Lower lobe of right lung (tissue), 2 donors: ENCODE results near the gene ZNF23. TPM values are rescaled to one million over a fixed set of nuclear protein-coding genes. Genes with fewer than 3 reads are reported as not detected.
A peak's percentile ranks its signal among the peaks of the same experiment; 100 is the strongest.

Experiments used
- ATAC-seq, 2 donors: fragments of 200-7000 bp; cut with Tn5 transposase; one replicate each; pipeline ENCODE4 v1.9.1; 2020 to 2022; ENCODE audit warnings: mild to moderate bottlenecking in 2 of 2, moderate library complexity in 2 of 2
- DNase-seq: peaks from one replicate; pipeline ENCODE4 v3.0.0-alpha.2; 2020
- H3K27ac ChIP-seq: fragments of 200-600 bp; one replicate; pipeline ENCODE4 v1.8.0; 2022
- H3K27me3 ChIP-seq: fragments of 200-600 bp; one replicate; pipeline ENCODE4 v1.8.0; 2022; ENCODE audit warnings: low read depth
- H3K36me3 ChIP-seq: fragments of 200-600 bp; one replicate; pipeline ENCODE4 v1.8.0; 2022; ENCODE audit warnings: mild to moderate bottlenecking
- H3K4me1 ChIP-seq: fragments of 200-600 bp; one replicate; pipeline ENCODE4 v1.8.0; 2022
- H3K4me3 ChIP-seq: fragments of 200-600 bp; one replicate; pipeline ENCODE4 v1.8.0; 2022; ENCODE audit warnings: mild to moderate bottlenecking
- H3K9me3 ChIP-seq: fragments of 200-600 bp; one replicate; pipeline ENCODE4 v1.8.0; 2022
- intact Hi-C: fragments of 100-400 bp; cut with DNase I; formaldehyde crosslinking; loops from one replicate; pipeline ENCODE4 v1.11.0; 2022
- total RNA-seq: library from RNA; stranded (reverse); fragmentation: NEBNext Ultra II Directional; extraction: Animal tissue kit (Norgen Biotek cat#: 25700); gene quantifications from one replicate; pipeline ENCODE4 v1.2.1, GENCODE V29; 2021
- TF ChIP-seq, protein P1 (sequence below): fragments of 200-600 bp; IDR thresholded peaks from one replicate; pipeline ENCODE4 v1.8.0; 2022; ENCODE audit warnings: antibody characterized with exemption, mild to moderate bottlenecking
- donor health status: DM: no; HTN: yes; CAD: no; lungs with severe emphysema.

The ZNF23 gene
- total RNA-seq, 1 donor from 2014 or later, result 9.5 TPM

DNA sequence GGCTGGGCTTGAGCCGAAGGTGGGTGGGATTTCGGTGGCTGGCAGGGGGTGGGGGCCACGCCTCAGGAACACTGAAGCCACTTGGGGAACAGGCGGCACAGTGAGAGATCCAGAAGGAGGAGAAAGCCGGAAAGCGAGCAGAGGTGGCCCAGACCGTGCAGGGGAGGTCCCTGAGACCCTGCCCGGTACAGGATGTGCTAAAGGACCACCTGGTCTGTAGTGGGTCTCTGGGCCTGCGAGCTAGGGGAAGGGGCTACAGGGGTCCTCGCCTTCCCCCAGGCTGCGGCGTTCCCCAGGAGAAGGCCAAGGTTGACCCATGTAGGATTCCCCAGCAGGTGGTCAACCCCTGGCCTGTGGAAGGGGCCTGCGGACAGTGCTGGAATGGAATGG lies 20.0 kb downstream of the ZNF23 start, which contains the start of gene TLE7:
TLE7 (minus strand) TSS at position 4 of the 390 bp plus-strand sequence. CDS start 8,730 bp downstream, outside the sequence.
- no peaks in the 10 kb centered on the region for H3K36me3 ChIP-seq
- DNase-seq (no peak), ATAC-seq (peak in 1 of 2 donors; percentile 12)
- peaks cover 36% of the 10 kb centered on the region for H3K9me3 ChIP-seq
- no peaks in the 10 kb centered on the region for H3K27me3 ChIP-seq
- no peak within 1 kb of the TSS for H3K27ac ChIP-seq
- TF ChIP-seq, protein P1, sequence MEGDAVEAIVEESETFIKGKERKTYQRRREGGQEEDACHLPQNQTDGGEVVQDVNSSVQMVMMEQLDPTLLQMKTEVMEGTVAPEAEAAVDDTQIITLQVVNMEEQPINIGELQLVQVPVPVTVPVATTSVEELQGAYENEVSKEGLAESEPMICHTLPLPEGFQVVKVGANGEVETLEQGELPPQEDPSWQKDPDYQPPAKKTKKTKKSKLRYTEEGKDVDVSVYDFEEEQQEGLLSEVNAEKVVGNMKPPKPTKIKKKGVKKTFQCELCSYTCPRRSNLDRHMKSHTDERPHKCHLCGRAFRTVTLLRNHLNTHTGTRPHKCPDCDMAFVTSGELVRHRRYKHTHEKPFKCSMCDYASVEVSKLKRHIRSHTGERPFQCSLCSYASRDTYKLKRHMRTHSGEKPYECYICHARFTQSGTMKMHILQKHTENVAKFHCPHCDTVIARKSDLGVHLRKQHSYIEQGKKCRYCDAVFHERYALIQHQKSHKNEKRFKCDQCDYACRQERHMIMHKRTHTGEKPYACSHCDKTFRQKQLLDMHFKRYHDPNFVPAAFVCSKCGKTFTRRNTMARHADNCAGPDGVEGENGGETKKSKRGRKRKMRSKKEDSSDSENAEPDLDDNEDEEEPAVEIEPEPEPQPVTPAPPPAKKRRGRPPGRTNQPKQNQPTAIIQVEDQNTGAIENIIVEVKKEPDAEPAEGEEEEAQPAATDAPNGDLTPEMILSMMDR, result no peak
- H3K4me1 ChIP-seq, result no peaks in the 10 kb centered on the region
- intact Hi-C loops, result no loop called here
- H3K4me3 ChIP-seq, result no peak within 1 kb of the TSS

DNA sequence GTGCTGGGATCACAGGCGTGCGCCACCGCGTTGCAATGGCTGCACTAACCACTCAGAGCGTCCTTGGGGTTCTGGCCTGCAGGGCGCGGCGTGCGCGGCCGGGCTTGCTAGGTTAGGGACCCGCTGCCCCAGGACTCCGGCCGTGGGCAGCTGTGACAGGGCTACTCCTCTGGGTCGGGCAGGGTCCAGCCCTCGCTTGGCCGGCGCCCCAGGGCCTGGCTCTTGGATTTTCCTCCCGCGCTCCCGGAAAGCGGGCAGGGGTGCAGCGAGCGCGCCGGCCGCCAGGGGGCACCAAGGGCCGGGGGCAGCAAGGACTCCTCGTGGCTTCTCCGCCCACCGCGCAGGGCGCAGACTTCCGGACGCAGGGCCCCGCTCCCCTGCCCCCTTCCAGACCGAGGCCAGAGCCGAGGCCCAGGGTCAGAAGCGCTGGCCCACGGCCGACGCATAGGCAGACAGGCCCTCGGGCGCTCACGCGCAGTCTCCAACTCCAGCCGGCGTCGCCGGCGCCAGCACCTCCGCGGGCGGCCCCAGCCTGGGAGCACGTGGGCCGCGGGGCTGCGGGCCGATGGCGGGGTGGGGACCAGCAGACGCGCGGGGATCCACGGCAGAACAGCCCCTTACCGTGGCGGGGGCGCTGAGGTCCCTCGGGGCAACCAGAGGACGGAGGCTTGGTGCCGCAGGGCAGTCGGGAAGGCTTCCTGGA lies 20.5 kb downstream of the ZNF23 start:
- Histone ChIP-seq H3K4me3 (no peak overlapping the region), H3K27ac (no peak overlapping the region), H3K27me3 (no peaks in the 10 kb centered on the region), H3K9me3 (peaks cover 30% of the 10 kb centered on the region), H3K36me3 (no peaks in the 10 kb centered on the region), H3K4me1 (no peaks in the 10 kb centered on the region)
- no peak for DNase-seq
- TF ChIP-seq, protein P1, result peak; percentile 28
- intact Hi-C loops, result no loop called here
- peak; percentile 31 to 49 for ATAC-seq

DNA sequence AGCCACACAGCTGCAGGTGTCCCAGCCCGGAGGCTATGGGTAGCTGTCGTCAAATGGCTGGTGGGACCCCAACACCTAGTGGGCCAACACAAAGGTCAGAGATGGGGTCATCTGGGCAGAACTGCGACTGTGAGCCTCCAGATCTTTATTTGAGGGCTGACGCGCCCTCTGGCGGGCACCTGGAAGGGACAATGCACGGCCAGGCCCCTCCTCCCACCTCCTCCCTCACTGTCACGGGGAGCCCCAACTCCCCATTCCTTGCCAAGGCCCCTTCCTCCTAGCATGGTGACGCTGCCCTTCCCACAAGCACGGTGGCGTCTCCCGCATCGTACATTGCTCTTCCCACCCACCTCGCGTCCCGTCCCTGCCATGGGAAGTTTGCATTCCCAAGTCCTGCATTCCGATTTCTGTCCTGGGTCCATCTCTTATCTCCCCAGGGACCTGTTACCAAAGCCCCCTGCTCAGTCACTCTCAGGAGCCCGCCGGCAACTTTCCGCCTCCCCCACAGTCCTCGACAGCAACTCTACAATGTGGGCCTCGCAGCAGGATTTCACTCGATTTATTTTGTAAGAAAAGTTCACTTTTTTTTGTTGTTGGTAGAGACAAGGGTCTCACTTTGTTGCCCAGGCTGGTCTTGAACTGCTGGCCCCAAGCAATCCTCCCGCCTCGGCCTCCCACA lies 21.2 kb downstream of the ZNF23 start:
- Histone ChIP-seq H3K27me3 (no peaks in the 10 kb centered on the region), H3K9me3 (peaks cover 23% of the 10 kb centered on the region), H3K36me3 (no peaks in the 10 kb centered on the region), H3K4me1 (no peaks in the 10 kb centered on the region), H3K4me3 (no peak overlapping the region), H3K27ac (no peak overlapping the region)
- intact Hi-C loops, result no loop called here
- TF ChIP-seq, protein P1, result peak; percentile 7
- DNase-seq (no peak), ATAC-seq (peak in 1 of 2 donors; percentile 34)

DNA sequence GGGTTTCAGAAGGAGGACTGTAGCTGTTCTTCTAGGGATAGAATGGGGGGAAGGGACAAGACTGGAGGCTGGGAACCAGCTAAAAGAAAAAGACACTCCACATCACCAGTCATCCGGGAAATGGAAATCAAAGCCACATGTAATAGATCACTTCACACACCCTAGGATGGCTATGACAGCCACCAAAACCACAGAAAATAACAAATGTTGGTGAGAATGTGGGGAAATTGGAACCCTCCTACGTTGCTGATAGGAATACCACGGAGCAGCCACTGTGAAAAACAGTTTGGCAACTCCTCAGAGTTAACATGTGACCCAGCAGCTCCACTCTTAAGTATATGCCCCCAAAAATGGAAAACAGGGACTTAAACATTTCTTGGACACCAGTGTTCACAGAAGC lies 22.5 kb downstream of the ZNF23 start:
- H3K36me3 ChIP-seq, result no peaks in the 10 kb centered on the region
- no peaks in the 10 kb centered on the region for H3K4me1 ChIP-seq
- H3K27me3 ChIP-seq, result no peaks in the 10 kb centered on the region
- no peak for ATAC-seq
- H3K27ac ChIP-seq, result no peak overlapping the region
- no peak overlapping the region for H3K4me3 ChIP-seq
- TF ChIP-seq, protein P1, result no peak
- intact Hi-C loops, result no loop called here
- peaks cover 10% of the 10 kb centered on the region for H3K9me3 ChIP-seq
- no peak for DNase-seq

DNA sequence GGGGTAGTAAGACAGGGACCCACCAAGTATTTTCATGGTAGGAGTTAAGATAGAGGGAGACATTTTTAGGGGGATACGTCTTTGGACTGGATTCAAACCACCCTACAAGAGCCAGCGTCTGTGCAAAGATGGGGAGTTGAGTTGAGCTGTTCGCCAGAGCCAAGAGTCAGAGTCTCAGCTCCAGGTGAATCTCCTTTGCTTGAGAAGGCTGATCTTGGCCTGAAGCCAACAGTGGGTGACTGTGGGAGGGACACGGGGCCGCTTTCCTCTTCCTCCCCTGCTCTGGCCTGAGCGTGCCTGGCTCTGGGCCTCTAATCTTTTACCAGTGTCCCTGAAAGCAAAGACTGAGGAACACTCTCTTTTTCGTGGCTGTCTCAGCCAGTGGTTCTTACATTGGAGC lies 25.6 kb downstream of the ZNF23 start:
- intact Hi-C loops, result no loop called here
- Histone ChIP-seq H3K36me3 (no peaks in the 10 kb centered on the region), H3K27ac (no peak overlapping the region), H3K9me3 (no peaks in the 10 kb centered on the region), H3K4me3 (no peak overlapping the region), H3K27me3 (no peaks in the 10 kb centered on the region), H3K4me1 (no peaks in the 10 kb centered on the region)
- ATAC-seq (no peak), DNase-seq (no peak)
- TF ChIP-seq, protein P1, result no peak
